HepG2 (cell line): ENCODE results near the gene KIFC1. TPM values are rescaled to one million over a fixed set of nuclear protein-coding genes. Genes with fewer than 3 reads are reported as not detected.

Experiments used
- ELF1 ChIP-seq: sonication (generic); formaldehyde crosslinking; IDR thresholded peaks from 2 replicates; pipeline ENCODE4 v1.4.0; 2020; ENCODE audit warnings: missing genetic modification reagents
- ERF ChIP-seq: IDR thresholded peaks from 2 replicates; pipeline ENCODE4 v1.6.1; 2018; ENCODE audit warnings: missing biosample characterization, missing genetic modification reagents
- ETV5 ChIP-seq: IDR thresholded peaks from 2 replicates; pipeline ENCODE4 v1.6.1; 2018; ENCODE audit warnings: missing biosample characterization, missing genetic modification reagents, inconsistent platforms, borderline replicate concordance
- GABPB1 ChIP-seq: IDR thresholded peaks from 2 replicates; pipeline ENCODE4 v1.6.1; 2016; ENCODE audit warnings: mild to moderate bottlenecking, missing genetic modification reagents, moderate library complexity, missing compliant biosample characterization
- HDAC1 ChIP-seq: sonication (generic); formaldehyde crosslinking; IDR thresholded peaks from 2 replicates; pipeline ENCODE4 v1.5.1; 2020; ENCODE audit warnings: mild to moderate bottlenecking, missing genetic modification reagents
- HNF4G ChIP-seq, 2 experiments: sonication (generic) in 1 of 2; formaldehyde crosslinking in 1 of 2; IDR thresholded peaks; 2 replicates each; pipeline versions ENCODE4 v1.4.0 to v1.6.1; 2011 to 2020; ENCODE audit warnings: borderline replicate concordance in 2 of 2, low read depth in 2 of 2, mild to moderate bottlenecking in 2 of 2, low read length in 1 of 2, missing genetic modification reagents in 1 of 2, moderate library complexity in 1 of 2
- MBNL3 ChIP-seq: fragments of 250-450 bp; sonication (Bioruptor Pico); conservative IDR thresholded peaks from 2 replicates; pipeline ENCODE4 v1.8.0; 2022; ENCODE audit warnings: mild to moderate bottlenecking, inconsistent platforms
- MXI1 ChIP-seq: IDR thresholded peaks from 3 replicates; pipeline ENCODE4 v1.6.1; 2012; ENCODE audit warnings: low read depth, low read length, inconsistent platforms, borderline replicate concordance
- NFIC ChIP-seq: IDR thresholded peaks from 2 replicates; pipeline ENCODE4 v1.6.1; 2012; ENCODE audit warnings: mild to moderate bottlenecking, low read length, inconsistent platforms
- NFYC ChIP-seq: IDR thresholded peaks from 2 replicates; pipeline ENCODE4 v1.6.1; 2016; ENCODE audit warnings: missing genetic modification reagents, missing compliant biosample characterization
- PATZ1 ChIP-seq: sonication (generic); formaldehyde crosslinking; IDR thresholded peaks from 2 replicates; pipeline ENCODE4 v1.4.0; 2020; ENCODE audit warnings: missing genetic modification reagents
- RXRA ChIP-seq: sonication (generic); formaldehyde crosslinking; IDR thresholded peaks from 2 replicates; pipeline ENCODE4 v1.5.1; 2020; ENCODE audit warnings: missing genetic modification reagents
- SP5 ChIP-seq: IDR thresholded peaks from 2 replicates; pipeline ENCODE4 v1.6.1; 2016; ENCODE audit warnings: low read depth, borderline replicate concordance
- TBX2 ChIP-seq: sonication (generic); formaldehyde crosslinking; IDR thresholded peaks from 2 replicates; pipeline ENCODE4 v1.5.0; 2020; ENCODE audit warnings: missing genetic modification reagents, mild to moderate bottlenecking, borderline replicate concordance
- ZNF432 ChIP-seq: sonication (generic); formaldehyde crosslinking; IDR thresholded peaks from 2 replicates; pipeline ENCODE4 v1.5.0; 2020; ENCODE audit warnings: missing genetic modification reagents, mild to moderate bottlenecking, borderline replicate concordance
- ZNF512 ChIP-seq: sonication (generic); formaldehyde crosslinking; IDR thresholded peaks from 2 replicates; pipeline ENCODE4 v1.4.0; 2020; ENCODE audit warnings: mild to moderate bottlenecking, missing genetic modification reagents
- ZNF687 ChIP-seq: sonication (generic); formaldehyde crosslinking; IDR thresholded peaks from 2 replicates; pipeline ENCODE4 v1.5.1; 2020; ENCODE audit warnings: mild to moderate bottlenecking, missing genetic modification reagents, moderate library complexity
- polyA plus RNA-seq, 8 experiments: library from polyadenylated mRNA; depleted of rRNA in 3 of 8; stranded (reverse) in 7 of 8; unstranded in 1 of 8; fragments of >200 nt; fragmentation: Illumina TruSeq in 4 of 8; extraction: Trizol in 4 of 8; gene quantifications; 2 replicates each; pipeline versions ENCODE4 v1.2.1 to v1.2.3, GENCODE V29; 2011 to 2016; ENCODE audit warnings: low read depth in 4 of 8, missing spikeins in 1 of 8, mixed read lengths in 1 of 8; ENCODE audit not compliant: insufficient read depth in 1 of 8
- total RNA-seq, 5 experiments: library from RNA; depleted of rRNA; stranded (reverse); fragments of >200 nt; fragmentation: Illumina TruSeq; extraction: Trizol; gene quantifications; 2 replicates each; pipeline ENCODE4 v1.2.3, GENCODE V29; 2016; ENCODE audit warnings: low read depth in 1 of 5

KIFC1 gene
- total and polyA plus RNA-seq, 2 of the 13 experiments (the other 11 are each of a cell fraction or from before 2014, with no cell fraction given), result 25.0 to 45.5 TPM

GRCh38 chr6:33430991-33431879 lies 39.6 kb downstream of the KIFC1 start (continued):
- peak; percentile 13; the same call in 1 of the 2 replicates for TF ChIP-seq ZNF687 (CRISPR knock-in tag)
- TF ChIP-seq ELF1 (CRISPR knock-in tag), result peak; percentile 62
- peak; percentile 89 for TF ChIP-seq ETV5
- TF ChIP-seq PATZ1 (CRISPR knock-in tag), result peak; percentile 82
- peak; percentile 69; the same call in 2 of the 3 replicates for TF ChIP-seq MXI1
- no peak for TF ChIP-seq ZNF432 (CRISPR knock-in tag)
- TF ChIP-seq GABPB1 (CRISPR knock-in tag), result peak; percentile 85
- 0 out of 2 replicates have a peak, but pooled peaks have one; percentile 19 for TF ChIP-seq RXRA (CRISPR knock-in tag)
- no peak for TF ChIP-seq ZNF512 (CRISPR knock-in tag)
- peak; percentile 49; the same call in 1 of the 2 replicates for TF ChIP-seq HDAC1
- TF ChIP-seq SP5 (CRISPR knock-in tag), result 0 out of 2 replicates have a peak, but pooled peaks have one; percentile 16
- TF ChIP-seq NFYC (CRISPR knock-in tag), result 0 out of 2 replicates have a peak, but pooled peaks have one; percentile 23
- TF ChIP-seq MBNL3 (CRISPR knock-in tag), result no peak
- TF ChIP-seq NFIC, result no peak
- no peak for TF ChIP-seq TBX2 (CRISPR knock-in tag)
- TF ChIP-seq HNF4G (IDR thresholded peaks at IDR 0.05; ENCODE audit: borderline replicate concordance, low read depth, low read length), result 0 out of 2 replicates have a peak, but pooled peaks have one; percentile 5
- no peak for TF ChIP-seq HNF4G (CRISPR knock-in tag; IDR thresholded peaks at IDR 0.05; ENCODE audit: borderline replicate concordance, low read depth)
- TF ChIP-seq ERF (CRISPR knock-in tag), result peak; percentile 34; the same call in 1 of the 2 replicates
